GM12873 (cell line): ENCODE measurements around the gene FAM118A.

Experiments
- CTCF ChIP-seq: IDR thresholded peaks from 2 replicates; pipeline ENCODE4 v1.5.1; 2012; ENCODE audit warnings: low read depth, mild to moderate bottlenecking, moderate library complexity, low read length, control low read depth; ENCODE audit not compliant: insufficient read depth; ENCODE audit errors: missing control alignments

The FAM118A gene

GRCh38 chr22:45322873-45323525, 13.3 kb downstream of the FAM118A start:
- TF ChIP-seq CTCF, result no peak

GRCh38 chr22:45323695-45324094, 14.0 kb downstream of the FAM118A start:
- TF ChIP-seq CTCF, result no peak

- TF ChIP-seq CTCF, result no peak
Observed at GRCh38 chr22:45324311-45324711, 14.6 kb downstream of the FAM118A start.

- TF ChIP-seq CTCF, result no peak
Observed at GRCh38 chr22:45328822-45329529, 19.2 kb downstream of the FAM118A start.

GRCh38 chr22:45329530-45329936, 19.8 kb downstream of the FAM118A start:
- no peak for TF ChIP-seq CTCF

GRCh38 chr22:45330548-45330947, 20.8 kb downstream of the FAM118A start:
- no peak for TF ChIP-seq CTCF

GRCh38 chr22:45331486-45331885, 21.8 kb downstream of the FAM118A start:
- no peak for TF ChIP-seq CTCF
